Measurements from ENCODE around the gene CFAP92.
"Not testable (repeated sequence)": the region's sequence is repeated elsewhere in the genome, so short reads cannot be mapped to it uniquely, and the experiment has no call there.

The CFAP92 gene

DNA sequence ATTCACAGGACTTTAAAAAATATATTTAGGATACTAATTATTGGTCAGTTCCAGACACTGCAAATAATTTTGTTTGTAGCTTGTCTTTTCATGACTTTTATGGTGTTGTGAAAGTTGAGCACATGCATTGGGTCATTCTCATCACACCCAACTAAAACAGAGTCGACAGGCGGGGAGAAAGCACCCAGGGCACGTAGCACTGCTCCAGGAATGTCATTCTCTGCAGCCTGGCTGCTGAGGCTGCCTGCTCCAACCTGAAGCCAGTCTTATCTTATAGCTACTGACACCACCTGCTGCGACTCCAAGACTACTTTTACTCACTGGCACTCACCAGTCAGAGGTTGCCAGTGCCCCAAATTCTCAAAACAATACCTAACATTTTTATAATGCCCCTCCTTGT, 57.5 kb downstream of the CFAP92 start:
- Histone ChIP-seq H3K36me3 (no peaks in the 10 kb centered on the region), H3K27ac (no peak overlapping the region), H3K27me3 (no peaks in the 10 kb centered on the region), H4K20me1 (no peaks in the 10 kb centered on the region), H3K9ac (no peak overlapping the region), H3K9me3 (replicated peaks in 1 of 11) (no peaks in the 10 kb centered on the region), H3K4me3 (no peak overlapping the region), H3K4me1 (no peaks in the 10 kb centered on the region), H3K4me2 (no peak overlapping the region)
- no peak for TF ChIP-seq Cebpa-rat (IDR thresholded peaks at IDR 0.05)

DNA sequence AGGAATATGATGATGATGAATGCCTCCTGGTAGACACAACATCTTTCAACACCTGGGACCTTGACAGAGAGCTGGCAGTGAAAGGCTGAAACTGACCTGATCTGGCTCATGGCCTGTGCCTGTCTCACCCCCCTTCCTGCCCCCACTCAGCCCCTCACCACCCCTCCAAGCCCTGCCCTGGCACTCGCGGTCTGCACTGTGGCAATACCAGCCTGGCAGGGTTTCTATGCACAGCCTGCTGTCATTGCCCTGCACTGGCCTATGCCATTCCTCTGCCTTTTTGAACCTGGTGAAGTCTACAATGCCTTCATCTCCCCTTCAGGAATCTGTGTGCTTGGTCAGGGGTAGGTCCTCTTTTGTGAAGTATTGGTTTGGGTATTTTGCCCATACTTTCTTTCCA, 58.0 kb downstream of the CFAP92 start:
- TF ChIP-seq Cebpa-rat (IDR thresholded peaks at IDR 0.05): no peak
- no peak overlapping the region for H3K27ac ChIP-seq
- H3K27me3 ChIP-seq: no peaks in the 10 kb centered on the region
- H4K20me1 ChIP-seq: no peaks in the 10 kb centered on the region
- no peaks in the 10 kb centered on the region for H3K4me1 ChIP-seq
- H3K9me3 ChIP-seq (replicated peaks in 1 of 11): no peaks in the 10 kb centered on the region
- H3K4me2 ChIP-seq: no peak overlapping the region
- no peaks in the 10 kb centered on the region for H3K36me3 ChIP-seq
- no peak overlapping the region for H3K9ac ChIP-seq
- H3K4me3 ChIP-seq: no peak overlapping the region

DNA sequence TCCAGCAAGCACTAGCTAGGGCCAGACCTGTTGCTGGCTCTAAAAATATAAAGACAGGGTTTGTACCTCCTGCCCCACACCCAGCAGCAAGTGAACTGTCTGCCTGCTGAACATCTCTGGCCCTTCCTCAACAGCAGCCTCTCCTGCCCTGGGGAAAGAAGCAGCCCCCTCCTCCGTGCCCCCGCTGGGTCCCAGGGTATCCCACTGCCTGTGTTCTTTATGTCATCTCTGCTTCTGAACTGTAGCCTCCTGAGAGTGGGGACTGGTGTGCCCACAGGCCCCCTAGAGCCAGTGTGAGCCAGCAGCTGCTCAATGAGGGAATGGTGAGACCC, 60.0 kb downstream of the CFAP92 start:
- no peak overlapping the region for H3K4me3 ChIP-seq
- H3K9ac ChIP-seq: no peak overlapping the region
- TF ChIP-seq Cebpa-rat (IDR thresholded peaks at IDR 0.05): no peak
- no peak overlapping the region for H3K27ac ChIP-seq
- H3K36me3 ChIP-seq: no peaks in the 10 kb centered on the region
- H3K4me2 ChIP-seq: no peak overlapping the region
- no peaks in the 10 kb centered on the region for H3K4me1 ChIP-seq
- H3K27me3 ChIP-seq: no peaks in the 10 kb centered on the region
- peaks cover 7 to 13% (median 8%) of the 10 kb centered on the region in 11 experiments; a peak in 19 of 22 replicates for H3K9me3 ChIP-seq (replicated peaks in 1 of 11)
- no peaks in the 10 kb centered on the region for H4K20me1 ChIP-seq

DNA sequence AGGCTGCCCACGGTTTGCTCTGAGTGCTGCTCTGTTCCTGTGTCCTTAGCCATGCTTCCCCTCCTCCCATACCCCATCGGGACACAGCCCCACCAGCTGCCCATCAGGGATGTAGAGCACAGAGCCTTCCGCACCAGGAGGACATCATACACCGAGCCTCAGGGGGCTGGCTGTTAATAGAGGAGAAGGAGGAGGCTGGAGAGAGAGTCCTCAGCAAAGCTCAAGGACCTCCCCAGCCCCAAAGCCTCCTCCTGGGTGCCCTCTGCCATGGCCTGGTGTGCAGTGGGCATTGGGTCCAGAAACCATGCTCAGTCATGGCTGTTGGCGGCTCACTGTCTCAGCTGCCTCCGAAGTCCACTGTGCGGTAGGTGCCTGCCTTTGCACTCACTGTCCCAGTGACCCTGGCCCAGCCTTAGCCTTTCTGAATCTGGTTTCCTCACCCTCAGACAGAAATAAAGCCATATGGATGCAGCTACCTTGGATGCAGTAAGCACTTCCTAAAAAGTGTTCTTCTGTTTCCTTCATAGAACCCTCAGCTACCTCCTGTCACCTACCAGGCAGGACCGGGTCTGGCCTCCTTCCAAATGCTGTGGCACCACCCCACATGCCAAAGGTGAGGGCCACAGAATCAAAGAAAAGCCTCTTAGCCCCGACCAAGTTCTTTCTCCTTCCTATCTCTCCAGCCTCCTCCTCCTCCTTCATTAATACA, 60.5 kb downstream of the CFAP92 start:
- no peaks in the 10 kb centered on the region for H3K36me3 ChIP-seq
- no peak overlapping the region for H3K4me2 ChIP-seq
- H3K4me1 ChIP-seq: no peaks in the 10 kb centered on the region
- no peak overlapping the region for H3K27ac ChIP-seq
- peaks cover 9 to 15% (median 11%) of the 10 kb centered on the region in 11 experiments; a peak in 19 of 22 replicates for H3K9me3 ChIP-seq (replicated peaks in 1 of 11)
- no peaks in the 10 kb centered on the region for H3K27me3 ChIP-seq
- no peak overlapping the region for H3K4me3 ChIP-seq
- no peak for TF ChIP-seq Cebpa-rat (IDR thresholded peaks at IDR 0.05)
- no peaks in the 10 kb centered on the region for H4K20me1 ChIP-seq
- no peak overlapping the region for H3K9ac ChIP-seq

DNA sequence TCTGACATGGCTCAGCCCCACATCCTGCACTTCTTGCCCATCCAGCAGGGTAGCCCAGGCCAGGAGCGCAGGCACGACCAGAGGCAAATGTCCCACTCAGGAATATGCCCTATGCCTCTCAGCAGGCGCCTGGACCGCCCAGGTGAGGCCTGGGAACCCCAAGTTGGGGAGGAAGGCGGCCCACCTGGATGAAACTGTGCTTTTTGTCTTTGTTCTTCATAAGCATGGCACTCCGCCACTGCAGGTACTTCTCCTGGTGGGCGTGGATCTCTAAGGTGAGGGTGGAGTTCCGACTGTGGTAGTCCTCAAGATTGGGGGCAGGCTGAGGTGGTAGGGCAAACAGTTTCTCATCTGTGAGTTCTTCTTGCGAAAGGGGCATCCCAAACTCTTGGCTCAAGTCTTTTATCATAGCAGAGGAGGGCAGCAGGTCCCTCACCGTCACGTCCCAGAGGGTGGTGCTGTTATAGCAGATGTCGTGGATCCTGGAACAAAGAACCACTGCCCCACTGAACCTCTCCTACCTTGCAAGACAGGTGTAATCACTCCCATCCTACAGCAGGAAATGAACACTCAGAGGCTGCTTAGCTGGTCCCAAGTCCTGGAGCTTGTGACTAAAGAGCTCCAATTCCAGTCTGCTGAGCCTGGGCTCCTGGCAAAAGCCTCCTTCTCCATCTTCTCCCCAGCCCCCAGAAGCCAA, 61.2 kb downstream of the CFAP92 start:
- Histone ChIP-seq H3K4me2 (no peak overlapping the region), H3K27ac (no peak overlapping the region), H3K4me1 (no peaks in the 10 kb centered on the region), H3K4me3 (no peak overlapping the region), H3K9me3 (replicated peaks in 1 of 11) (peaks cover 9 to 21% (median 16%) of the 10 kb centered on the region in 11 experiments; a peak in 19 of 22 replicates), H4K20me1 (no peaks in the 10 kb centered on the region), H3K27me3 (no peaks in the 10 kb centered on the region), H3K36me3 (no peaks in the 10 kb centered on the region), H3K9ac (no peak overlapping the region)
- TF ChIP-seq Cebpa-rat (IDR thresholded peaks at IDR 0.05): no peak

DNA sequence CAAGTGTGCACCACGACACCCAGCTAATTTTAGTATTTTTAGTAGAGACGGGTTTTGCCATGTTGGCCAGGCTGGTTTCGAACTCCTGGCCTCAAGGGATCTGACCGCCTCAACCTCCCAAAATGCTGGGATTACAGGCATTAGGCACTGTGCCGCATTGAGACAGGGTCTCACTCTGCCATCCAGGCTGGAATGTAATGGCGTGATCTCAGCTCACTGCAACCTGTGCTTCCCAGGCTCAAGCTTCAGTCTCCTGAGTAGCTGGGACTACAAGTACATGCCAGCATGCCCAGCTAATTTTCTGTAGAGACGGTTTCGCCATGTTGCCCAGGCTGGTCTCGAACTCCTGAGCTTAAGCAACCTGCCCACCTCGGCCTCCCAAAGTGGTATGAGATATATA, 62.8 kb downstream of the CFAP92 start:
- no peak overlapping the region for H3K4me2 ChIP-seq
- H3K9me3 ChIP-seq (replicated peaks in 1 of 11): peaks cover 25 to 36% (median 33%) of the 10 kb centered on the region in 11 experiments
- no peak for TF ChIP-seq Cebpa-rat (IDR thresholded peaks at IDR 0.05)
- no peak overlapping the region for H3K27ac ChIP-seq
- no peaks in the 10 kb centered on the region for H3K4me1 ChIP-seq
- H3K27me3 ChIP-seq: no peaks in the 10 kb centered on the region
- H3K4me3 ChIP-seq: no peak overlapping the region
- no peaks in the 10 kb centered on the region for H3K36me3 ChIP-seq
- no peak overlapping the region for H3K9ac ChIP-seq
- H4K20me1 ChIP-seq: no peaks in the 10 kb centered on the region

DNA sequence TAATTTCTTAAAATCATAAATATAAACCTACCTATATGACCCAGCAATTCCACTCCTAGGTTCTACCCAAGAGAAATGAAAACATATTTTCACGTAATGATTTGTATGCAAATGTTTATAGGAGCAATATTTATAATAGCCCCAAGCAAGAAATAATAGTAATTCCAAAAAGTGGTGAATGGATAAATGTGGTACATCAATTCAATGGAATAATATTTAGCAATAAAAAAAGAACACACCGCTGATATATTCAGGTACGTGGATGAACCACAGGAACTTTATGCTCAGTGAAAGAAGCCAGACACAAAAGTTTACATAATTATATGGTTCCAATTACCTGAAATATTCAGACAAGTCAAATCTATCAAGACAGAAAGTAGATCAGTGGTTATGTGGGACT, 64.5 kb downstream of the CFAP92 start:
- Histone ChIP-seq H3K27ac (no peak overlapping the region), H3K9me3 (replicated peaks in 1 of 11) (peaks cover 41 to 52% (median 49%) of the 10 kb centered on the region in 11 experiments), H3K4me3 (no peak overlapping the region), H3K27me3 (no peaks in the 10 kb centered on the region), H3K9ac (no peak overlapping the region), H3K4me2 (no peak overlapping the region), H3K4me1 (no peaks in the 10 kb centered on the region), H3K36me3 (peaks cover 0 to 10% (median 0%) of the 10 kb centered on the region in 11 experiments; a peak in 4 of 22 replicates), H4K20me1 (no peaks in the 10 kb centered on the region)
- no peak for TF ChIP-seq Cebpa-rat (IDR thresholded peaks at IDR 0.05)

DNA sequence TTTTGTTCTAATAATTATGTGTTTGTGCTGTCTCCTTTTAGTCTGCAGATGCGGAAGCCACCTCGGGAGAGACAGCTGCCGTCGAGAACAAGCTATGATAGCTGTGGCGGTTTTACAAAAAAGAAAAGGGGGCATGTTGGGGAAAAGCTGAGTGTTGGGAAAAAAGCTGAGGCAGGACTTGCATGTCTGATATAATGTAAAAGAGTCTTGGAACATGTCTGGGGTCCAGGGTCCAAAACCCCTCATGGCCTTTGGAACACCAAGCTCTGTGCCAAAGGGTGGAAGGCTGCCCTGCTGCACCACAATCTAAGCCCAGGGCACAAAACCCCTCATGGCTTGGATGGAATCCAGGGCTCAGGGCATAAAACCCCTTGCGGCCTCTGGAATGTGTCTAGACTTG, 69.9 kb downstream of the CFAP92 start:
- H3K9ac ChIP-seq, H3K4me3 ChIP-seq, H4K20me1 ChIP-seq, H3K27me3 ChIP-seq, H3K27ac ChIP-seq: not testable (repeated sequence)
- H3K9me3 ChIP-seq (replicated peaks in 1 of 11): peaks cover 80 to 98% (median 90%) of the 10 kb centered on the region in 11 experiments
- peaks cover 0 to 19% (median 15%) of the 10 kb centered on the region in 10 experiments; a peak in 17 of 20 replicates for H3K4me1 ChIP-seq
- peaks cover 11 to 35% (median 24%) of the 10 kb centered on the region in 11 experiments for H3K36me3 ChIP-seq
- peak overlapping the region in 3 of 11 experiments; percentile 59 to 63 (median 62); a peak in 5 of 22 replicates for H3K4me2 ChIP-seq

DNA sequence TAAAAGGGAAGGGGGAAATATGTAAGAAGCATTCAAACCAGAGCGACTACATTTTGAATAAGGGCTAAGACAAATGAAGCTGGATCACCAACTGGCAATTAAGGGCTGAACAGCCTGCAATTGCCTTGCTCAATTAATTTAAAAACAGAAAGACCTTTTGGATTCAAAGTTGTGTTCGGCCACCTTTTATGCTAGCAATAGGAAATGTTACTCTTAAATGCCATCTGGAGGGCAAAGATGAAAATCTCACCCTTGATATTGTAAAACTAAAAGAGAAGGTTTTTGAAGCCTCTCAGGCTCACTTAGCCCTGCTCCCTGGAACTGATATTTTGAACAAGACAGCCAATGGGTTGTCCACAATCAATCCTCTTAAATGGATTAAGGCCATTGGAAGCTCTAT, 70.3 kb downstream of the CFAP92 start:
- peaks cover 12 to 39% (median 28%) of the 10 kb centered on the region in 11 experiments for H3K36me3 ChIP-seq
- H3K4me1 ChIP-seq: peaks cover 0 to 19% (median 15%) of the 10 kb centered on the region in 10 experiments; a peak in 17 of 20 replicates
- H3K9me3 ChIP-seq (replicated peaks in 1 of 11): peaks cover 80 to 99% (median 91%) of the 10 kb centered on the region in 11 experiments
- no peak for TF ChIP-seq Cebpa-rat (IDR thresholded peaks at IDR 0.05)
- no peak overlapping the region for H3K27ac ChIP-seq
- H3K4me2 ChIP-seq: peak overlapping the region in 9 of 11 experiments; percentile 47 to 78 (median 62); a peak in 17 of 22 replicates
- H3K27me3 ChIP-seq: no peaks in the 10 kb centered on the region
- H4K20me1 ChIP-seq: no peaks in the 10 kb centered on the region
- H3K9ac ChIP-seq: no peak overlapping the region
- no peak overlapping the region for H3K4me3 ChIP-seq
